ENCODE data around the gene IGSF21. TPM values are rescaled to one million over a fixed set of nuclear protein-coding genes. Genes with fewer than 3 reads are reported as not detected.
A peak's percentile ranks its signal among the peaks of the same experiment; 100 is the strongest.

IGSF21 gene
- total RNA-seq, 2 donors from 2014 or later: not detected

DNA sequence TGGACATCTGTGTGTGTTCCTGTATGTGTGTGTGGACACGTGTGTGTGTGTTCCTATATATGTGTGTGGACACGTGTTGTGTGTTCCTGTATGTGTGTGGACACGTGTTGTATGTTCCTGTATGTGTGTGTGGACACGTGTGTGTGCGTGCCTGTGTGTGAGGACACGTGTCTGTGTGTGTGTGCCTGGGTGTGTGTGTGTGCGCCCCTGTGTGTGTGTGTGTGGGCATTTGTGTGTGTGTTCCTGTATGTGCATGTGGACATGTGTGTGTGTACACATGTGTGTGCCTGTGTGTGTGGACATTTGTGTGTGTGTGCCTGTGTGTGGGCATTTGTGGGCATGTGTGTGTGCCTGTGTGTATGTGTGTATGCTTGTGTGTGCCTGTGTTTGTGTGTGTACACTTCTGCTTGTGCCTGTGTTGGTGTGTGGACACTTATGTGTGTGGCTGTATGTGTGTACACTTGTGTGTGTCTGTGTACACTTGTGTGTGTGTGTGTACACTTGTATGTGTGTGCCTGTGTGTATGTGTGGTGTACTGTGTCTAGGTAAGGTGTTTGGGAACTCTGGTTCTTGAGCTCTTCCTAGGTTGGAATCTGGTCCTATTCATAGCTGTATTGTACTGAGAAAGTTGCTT is 3.7 kb upstream of the IGSF21 start:
- Mint-ChIP-seq H3K27me3 (ENCODE audit: low read depth) (peaks cover 52% of the 10 kb centered on the region), H3K27ac (no peak overlapping the region), H3K4me3 (no peak overlapping the region), H3K36me3 (ENCODE audit: insufficient read depth in 2 of 2) (no peaks in the 10 kb centered on the region), H3K9me3 (peaks cover 0 to 2% of the 10 kb centered on the region in 2 donors), H3K4me1 (ENCODE audit: low read depth) (peaks cover 7% of the 10 kb centered on the region)
- ATAC-seq (replicated peaks in 1 of 2) (no peak), DNase-seq (no peak)

- no peak overlapping the region for H3K4me3 Mint-ChIP-seq
- ATAC-seq (replicated peaks in 1 of 2) (no peak), DNase-seq (no peak)
- peaks cover 7% of the 10 kb centered on the region for H3K4me1 Mint-ChIP-seq (ENCODE audit: low read depth)
- H3K36me3 Mint-ChIP-seq (ENCODE audit: insufficient read depth in 2 of 2): no peaks in the 10 kb centered on the region
- H3K9me3 Mint-ChIP-seq: peaks cover 0 to 2% of the 10 kb centered on the region in 2 donors
- peaks cover 54% of the 10 kb centered on the region for H3K27me3 Mint-ChIP-seq (ENCODE audit: low read depth)
- H3K27ac Mint-ChIP-seq: no peak overlapping the region
These were observed 3.0 kb upstream of the IGSF21 start for GRCh38 chr1:18104546-18105100.

DNA sequence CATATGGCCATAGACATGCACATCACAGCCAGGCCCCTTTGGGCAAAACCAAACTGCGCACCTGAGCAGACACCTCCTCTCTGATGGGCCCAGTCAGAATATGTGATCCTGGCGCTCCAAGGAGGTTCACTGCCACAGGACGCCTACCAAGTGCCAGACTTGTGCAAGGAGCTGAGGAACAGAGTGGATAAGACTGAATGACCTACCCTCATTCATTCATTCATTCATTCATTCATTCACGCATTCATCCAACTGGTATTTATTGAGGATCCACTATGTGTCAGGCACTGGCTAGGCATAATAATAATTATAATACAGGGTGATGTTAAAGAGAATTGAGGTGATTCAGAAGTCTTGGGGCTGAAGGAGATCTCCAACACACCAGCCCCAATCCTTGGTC is 2.4 kb upstream of the IGSF21 start:
- Mint-ChIP-seq H3K36me3 (ENCODE audit: insufficient read depth in 2 of 2) (no peaks in the 10 kb centered on the region), H3K4me1 (ENCODE audit: low read depth) (peaks cover 7% of the 10 kb centered on the region), H3K27ac (no peak overlapping the region), H3K27me3 (ENCODE audit: low read depth) (peaks cover 60% of the 10 kb centered on the region), H3K4me3 (no peak overlapping the region), H3K9me3 (peaks cover 0 to 2% of the 10 kb centered on the region in 2 donors)
- DNase-seq (no peak), ATAC-seq (replicated peaks in 1 of 2) (no peak)

DNA sequence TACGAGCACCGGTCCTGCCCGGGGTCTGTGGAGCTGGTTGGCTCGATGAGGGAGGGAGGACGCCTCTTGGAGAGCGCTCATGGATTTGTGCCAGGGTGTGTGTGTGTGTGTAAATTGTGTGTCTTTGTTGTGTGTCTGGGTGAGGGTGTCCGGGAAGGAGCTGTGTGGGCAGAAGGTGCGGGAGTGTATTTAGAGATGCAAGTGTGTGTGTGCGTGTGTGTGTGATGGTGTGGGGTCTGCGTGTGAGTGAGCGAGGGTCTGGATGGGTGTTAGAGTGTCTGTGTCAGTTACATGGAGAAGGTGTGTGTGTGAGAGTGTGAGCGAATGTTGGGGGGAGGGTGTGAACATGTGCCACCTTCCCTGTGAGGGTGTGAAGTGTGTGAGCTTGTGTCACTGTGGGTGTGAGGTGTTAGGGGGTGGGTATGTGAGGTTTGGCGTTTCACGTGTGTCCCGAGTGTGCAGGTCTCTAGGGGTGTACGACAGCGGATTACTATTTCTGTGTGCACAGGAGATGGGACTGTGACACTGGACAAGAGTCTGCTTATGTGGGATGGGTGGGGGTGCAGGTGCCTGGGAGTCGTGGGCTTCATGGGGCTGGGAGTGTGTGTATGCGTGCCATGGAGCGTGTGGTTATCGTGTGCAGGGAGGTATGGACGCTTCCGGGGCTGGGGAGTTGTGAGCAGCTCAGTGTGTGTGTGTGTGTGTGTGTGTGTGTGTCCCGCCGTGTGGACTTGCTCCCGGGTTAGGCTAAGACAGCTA is 880 bp downstream of the IGSF21 start:
- Mint-ChIP-seq H3K4me3 (no peak overlapping the region), H3K27ac (no peak overlapping the region)
- no peak for ATAC-seq (replicated peaks in 1 of 2)

GRCh38 chr1:18109058-18109755 is 1.6 kb downstream of the IGSF21 start:
- ATAC-seq (replicated peaks in 1 of 2): no peak
- peaks cover 64% of the 10 kb centered on the region for H3K27me3 Mint-ChIP-seq (ENCODE audit: low read depth)
- no peak overlapping the region for H3K27ac Mint-ChIP-seq
- no peaks in the 10 kb centered on the region for H3K36me3 Mint-ChIP-seq (ENCODE audit: insufficient read depth in 2 of 2)
- no peaks in the 10 kb centered on the region for H3K9me3 Mint-ChIP-seq
- peaks cover 18% of the 10 kb centered on the region for H3K4me1 Mint-ChIP-seq (ENCODE audit: low read depth)
- H3K4me3 Mint-ChIP-seq: no peak overlapping the region
- DNase-seq: no peak

More for the DNA sequence above, 880 bp downstream of the IGSF21 start:
- Mint-ChIP-seq H3K27me3 (ENCODE audit: low read depth) (peaks cover 71% of the 10 kb centered on the region), H3K9me3 (peaks cover 0 to 2% of the 10 kb centered on the region in 2 donors), H3K4me1 (ENCODE audit: low read depth) (peaks cover 18% of the 10 kb centered on the region), H3K36me3 (ENCODE audit: insufficient read depth in 2 of 2) (no peaks in the 10 kb centered on the region)
- no peak for DNase-seq

DNA sequence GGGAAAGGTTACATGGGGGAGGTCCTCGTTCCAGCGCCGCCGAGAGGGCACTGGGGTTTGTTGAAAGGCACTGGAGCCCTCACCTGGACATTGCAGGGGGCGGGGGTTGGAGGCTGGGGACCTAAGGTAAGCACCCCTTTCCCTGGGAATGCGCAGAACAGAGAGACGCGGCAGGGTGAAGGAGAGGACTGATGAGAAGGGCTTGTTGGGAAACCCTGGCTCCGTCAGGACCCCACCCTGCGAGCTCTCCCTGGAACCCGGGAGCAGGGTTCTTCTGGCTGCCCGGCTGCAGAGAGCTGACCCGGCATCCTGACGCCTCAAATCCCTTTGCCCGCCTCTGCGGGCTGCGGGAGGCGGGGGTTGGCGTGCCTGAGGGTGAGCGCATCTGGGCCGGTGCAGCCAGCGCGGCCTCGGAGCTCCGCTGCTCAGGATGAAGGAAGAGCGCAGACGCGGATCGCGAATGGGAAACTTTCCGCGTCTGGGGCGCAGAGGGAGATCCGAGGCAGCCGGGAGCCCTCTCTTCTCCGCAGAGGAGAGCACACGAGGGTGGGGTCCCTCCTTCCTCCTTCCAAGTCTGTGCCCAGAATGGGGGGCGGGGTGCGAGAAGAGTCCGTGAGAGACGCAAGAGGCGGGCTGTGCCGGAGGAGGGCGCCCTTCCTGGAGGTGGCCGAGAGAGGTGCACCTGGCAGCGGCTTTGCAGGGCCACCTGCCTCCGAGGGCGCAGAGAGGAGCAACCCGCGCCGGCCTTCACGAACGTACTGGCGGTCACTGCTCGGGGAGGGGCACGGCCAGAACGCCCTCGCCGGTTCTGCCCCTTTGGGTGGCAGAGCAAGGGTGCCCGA is 2.4 kb downstream of the IGSF21 start:
- H3K27me3 Mint-ChIP-seq (ENCODE audit: low read depth): peaks cover 66% of the 10 kb centered on the region

GRCh38 chr1:18110598-18110939 is 3.0 kb downstream of the IGSF21 start:
- peak overlapping the region; percentile 65 to 76 for H3K4me3 Mint-ChIP-seq

More for the DNA sequence above, 2.4 kb downstream of the IGSF21 start:
- ATAC-seq (replicated peaks in 1 of 2) (peak; percentile 32 to 42), DNase-seq (peak; percentile 34 to 35)
- Mint-ChIP-seq H3K27ac (no peak overlapping the region), H3K36me3 (ENCODE audit: insufficient read depth in 2 of 2) (no peaks in the 10 kb centered on the region), H3K4me3 (peak overlapping the region; percentile 65 to 76), H3K9me3 (no peaks in the 10 kb centered on the region), H3K4me1 (ENCODE audit: low read depth) (peaks cover 18% of the 10 kb centered on the region)

GRCh38 chr1:18110968-18111367 is 3.4 kb downstream of the IGSF21 start:
- peaks cover 75% of the 10 kb centered on the region for H3K27me3 Mint-ChIP-seq (ENCODE audit: low read depth)
- DNase-seq (peak; percentile 11 to 33), ATAC-seq (replicated peaks in 1 of 2) (peak; percentile 38 to 61)
- no peaks in the 10 kb centered on the region for H3K9me3 Mint-ChIP-seq
- peak overlapping the region; percentile 40 to 76 for H3K4me3 Mint-ChIP-seq
- H3K27ac Mint-ChIP-seq: no peak overlapping the region
- H3K4me1 Mint-ChIP-seq (ENCODE audit: low read depth): peaks cover 18% of the 10 kb centered on the region
- no peaks in the 10 kb centered on the region for H3K36me3 Mint-ChIP-seq (ENCODE audit: insufficient read depth in 2 of 2)

More at GRCh38 chr1:18110598-18110939, 3.0 kb downstream of the IGSF21 start:
- Mint-ChIP-seq H3K27ac (no peak overlapping the region), H3K9me3 (no peaks in the 10 kb centered on the region), H3K4me1 (ENCODE audit: low read depth) (peaks cover 18% of the 10 kb centered on the region), H3K27me3 (ENCODE audit: low read depth) (peaks cover 72% of the 10 kb centered on the region), H3K36me3 (ENCODE audit: insufficient read depth in 2 of 2) (no peaks in the 10 kb centered on the region)
- ATAC-seq (replicated peaks in 1 of 2) (peak; percentile 7 to 45), DNase-seq (peak in 1 of 2 donors; percentile 4)

- peaks cover 18% of the 10 kb centered on the region for H3K4me1 Mint-ChIP-seq (ENCODE audit: low read depth)
- peaks cover 77% of the 10 kb centered on the region for H3K27me3 Mint-ChIP-seq (ENCODE audit: low read depth)
- no peaks in the 10 kb centered on the region for H3K9me3 Mint-ChIP-seq
- ATAC-seq (replicated peaks in 1 of 2): no peak
- peak overlapping the region in 1 of 2 donors; percentile 76 for H3K4me3 Mint-ChIP-seq
- no peaks in the 10 kb centered on the region for H3K36me3 Mint-ChIP-seq (ENCODE audit: insufficient read depth in 2 of 2)
- no peak overlapping the region for H3K27ac Mint-ChIP-seq
- no peak for DNase-seq
These were observed 4.2 kb downstream of the IGSF21 start for GRCh38 chr1:18111605-18112297.

- Mint-ChIP-seq H3K36me3 (ENCODE audit: insufficient read depth in 2 of 2) (no peaks in the 10 kb centered on the region), H3K27me3 (ENCODE audit: low read depth) (peaks cover 72% of the 10 kb centered on the region), H3K4me1 (ENCODE audit: low read depth) (peaks cover 18% of the 10 kb centered on the region), H3K9me3 (no peaks in the 10 kb centered on the region), H3K27ac (no peak overlapping the region), H3K4me3 (no peak overlapping the region)
- ATAC-seq (replicated peaks in 1 of 2) (no peak), DNase-seq (no peak)
These were observed 5.0 kb downstream of the IGSF21 start for GRCh38 chr1:18112611-18113010.

GRCh38 chr1:18114726-18115410 is 7.3 kb downstream of the IGSF21 start:
- Mint-ChIP-seq H3K9me3 (no peaks in the 10 kb centered on the region), H3K36me3 (ENCODE audit: insufficient read depth in 2 of 2) (no peaks in the 10 kb centered on the region), H3K27me3 (ENCODE audit: low read depth) (peaks cover 63% of the 10 kb centered on the region), H3K4me3 (no peak overlapping the region), H3K27ac (no peak overlapping the region), H3K4me1 (ENCODE audit: low read depth) (peaks cover 11% of the 10 kb centered on the region)
- ATAC-seq (replicated peaks in 1 of 2) (no peak), DNase-seq (no peak)

All from activated T-cell treated with anti-CD3 and anti-CD28 coated beads, Interleukin-2, amount 50 U/mL, for 72 hours (primary cell).